ENCODE results near the gene FREM3.

- no peak for TF ChIP-seq CTCF (IDR thresholded peaks at IDR 0.05)
- TF ChIP-seq POLR2A (IDR thresholded peaks at IDR 0.05): no peak
Observed at GRCh38 chr4:143539670-143540023, 160.8 kb downstream of the FREM3 start.
